ENCODE data around the gene REG3A. TPM values are rescaled to one million over a fixed set of nuclear protein-coding genes. Genes with fewer than 3 reads are reported as not detected.

The REG3A gene
- not detected in 2 replicates for total RNA-seq (2014; rRNA removed; shearing (Covaris generic))
- total RNA-seq (2022) = not detected in 2 replicates
- Bru-seq, nascent RNA = not detected
- BruChase-seq, experiment 1, labeled RNA remaining after a 6-hour chase = not detected
- not detected for BruChase-seq, experiment 2, labeled RNA remaining after a 2-hour chase
- long read RNA-seq = 0 reads

DNA sequence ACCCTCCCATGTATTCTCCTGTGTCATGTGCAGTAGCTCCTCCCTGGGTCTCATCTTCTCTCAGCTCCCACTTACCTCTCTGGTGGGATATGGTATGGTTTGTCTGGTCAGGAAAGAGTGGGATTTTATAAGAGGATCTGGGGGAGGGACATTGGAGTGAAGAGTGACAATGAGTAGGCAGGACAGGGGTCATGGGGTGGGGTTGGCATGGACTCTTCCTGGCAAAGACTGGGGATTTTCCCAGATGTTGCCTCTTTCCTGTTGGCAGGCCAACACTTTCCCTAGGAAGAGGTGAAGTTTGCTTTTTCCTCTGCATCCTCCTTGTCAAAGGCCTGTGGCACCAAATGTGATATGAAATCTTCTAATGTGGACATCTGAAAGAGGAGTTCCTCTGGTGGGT is at the start of gene REG3A:
Gene REG3A (minus strand): TSS at position 101 of the 400 bp plus-strand sequence. CDS start 348 bp downstream, outside the sequence.
- no peaks in the 10 kb centered on the region for H3K79me2 ChIP-seq (ENCODE audit: insufficient read depth, low read depth, low read length)
- CTCF ChIA-PET (ENCODE audit: unreplicated experiment) = no interaction called here
- no peak within 1 kb of the TSS for H3K27ac ChIP-seq (ENCODE audit: low read depth, low read length, poor library complexity, severe bottlenecking)
- H3K9me2 ChIP-seq (ENCODE audit: insufficient read depth, low read length) = no peaks in the 10 kb centered on the region; the same call in 1 of the 2 replicates
- intact Hi-C loops (cut with micrococcal nuclease; ENCODE audit: unreplicated experiment) = no loop called here
- H3K4me1 ChIP-seq (ENCODE audit: insufficient read depth, low read length, poor library complexity, severe bottlenecking) = no peaks in the 10 kb centered on the region
- H4K20me1 ChIP-seq (ENCODE audit: insufficient read depth, low read length) = no peaks in the 10 kb centered on the region
- TF ChIP-seq CTCF (conservative IDR thresholded peaks at IDR 0.05; ENCODE audit: low read length) (no peak), EZH2phosphoT487 (IDR thresholded peaks at IDR 0.05; ENCODE audit: borderline replicate concordance, low read depth, low read length) (no peak)
- no peak for DNase-seq (ENCODE audit: low spot score)
- no peaks in the 10 kb centered on the region for H3K36me3 ChIP-seq (ENCODE audit: insufficient read depth, low read length)
- H2AFZ ChIP-seq (ENCODE audit: low read length) = no peak within 1 kb of the TSS
- POLR2A ChIA-PET = no interaction called here
- H3K4me2 ChIP-seq (ENCODE audit: low read length) = no peak within 1 kb of the TSS
- no TSS peak for BruUV-seq (replicated peaks)
- H3K4me3 ChIP-seq (ENCODE audit: low read depth, low read length, poor library complexity, severe bottlenecking) = no peak within 1 kb of the TSS
- H3K9me3 ChIP-seq (ENCODE audit: low read length) = no peaks in the 10 kb centered on the region

DNA sequence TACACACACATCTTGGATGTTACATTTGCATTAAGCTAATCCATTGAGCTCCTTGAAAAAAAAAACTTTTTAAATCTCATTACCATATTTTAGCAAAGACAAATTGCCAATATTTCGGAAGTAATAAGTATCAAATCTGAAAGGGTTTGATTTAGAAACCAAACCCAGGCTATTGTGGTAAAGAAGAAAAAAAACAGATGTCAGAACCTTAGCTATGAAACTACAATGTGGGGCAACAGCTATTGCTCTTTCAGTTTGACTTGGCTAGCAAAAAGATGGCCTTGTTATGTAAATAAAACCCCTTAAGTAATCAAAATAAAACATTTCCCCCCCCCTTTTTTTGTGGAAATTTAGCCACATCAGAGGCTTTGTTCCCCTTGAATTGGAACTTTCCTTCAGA is 41.2 kb upstream of the REG3A start:
- DNase-seq (ENCODE audit: low spot score) = no peak
- Histone ChIP-seq H3K27ac (ENCODE audit: low read depth, low read length, poor library complexity, severe bottlenecking) (no peak overlapping the region), H3K4me1 (ENCODE audit: insufficient read depth, low read length, poor library complexity, severe bottlenecking) (no peaks in the 10 kb centered on the region), H3K4me3 (ENCODE audit: low read depth, low read length, poor library complexity, severe bottlenecking) (no peak overlapping the region), H4K20me1 (ENCODE audit: insufficient read depth, low read length) (no peaks in the 10 kb centered on the region), H3K4me2 (ENCODE audit: low read length) (no peak overlapping the region), H3K9me2 (ENCODE audit: insufficient read depth, low read length) (no peaks in the 10 kb centered on the region), H3K79me2 (ENCODE audit: insufficient read depth, low read depth, low read length) (no peaks in the 10 kb centered on the region), H3K36me3 (ENCODE audit: insufficient read depth, low read length) (no peaks in the 10 kb centered on the region), H3K9me3 (ENCODE audit: low read length) (no peaks in the 10 kb centered on the region), H2AFZ (ENCODE audit: low read length) (no peak overlapping the region)
- TF ChIP-seq CTCF (conservative IDR thresholded peaks at IDR 0.05; ENCODE audit: low read length) = no peak
- intact Hi-C loops (cut with micrococcal nuclease; ENCODE audit: unreplicated experiment) = no loop called here
- BruUV-seq (replicated peaks) = no TSS peak
- ChIA-PET CTCF (ENCODE audit: unreplicated experiment) (no interaction called here), POLR2A (interaction anchor here (0.6 to 0.7 kb wide), 3 partner anchors 9 to 657 kb away, joined by 3 to 5 read pairs (median 4); no protein-coding TSS in a partner anchor)

DNA sequence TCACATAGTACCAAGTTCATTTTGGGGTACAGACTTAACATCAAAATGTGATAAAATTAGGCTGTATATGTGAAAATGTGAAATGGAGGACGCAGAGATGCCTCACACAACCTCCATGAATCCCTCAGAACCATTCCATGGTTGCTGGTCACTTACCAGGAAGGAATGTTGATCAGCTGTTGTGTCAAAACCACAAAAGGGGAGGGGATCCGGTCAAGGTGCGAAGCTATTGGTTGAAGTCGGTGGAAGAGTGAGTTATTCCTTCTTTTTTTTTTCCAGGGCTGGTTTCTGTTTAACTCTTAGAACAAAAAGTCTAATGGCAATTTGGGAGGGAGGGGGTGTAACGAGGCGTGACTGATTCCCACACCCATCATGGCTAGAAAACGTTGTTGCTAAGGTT is 32.3 kb upstream of the REG3A start:
- Histone ChIP-seq H3K4me2 (ENCODE audit: low read length) (no peak overlapping the region), H3K36me3 (ENCODE audit: insufficient read depth, low read length) (no peaks in the 10 kb centered on the region), H2AFZ (ENCODE audit: low read length) (no peak overlapping the region), H3K27ac (ENCODE audit: low read depth, low read length, poor library complexity, severe bottlenecking) (no peak overlapping the region), H3K9me3 (ENCODE audit: low read length) (no peaks in the 10 kb centered on the region), H3K79me2 (ENCODE audit: insufficient read depth, low read depth, low read length) (no peaks in the 10 kb centered on the region), H3K9me2 (ENCODE audit: insufficient read depth, low read length) (no peaks in the 10 kb centered on the region), H4K20me1 (ENCODE audit: insufficient read depth, low read length) (no peaks in the 10 kb centered on the region), H3K4me1 (ENCODE audit: insufficient read depth, low read length, poor library complexity, severe bottlenecking) (no peaks in the 10 kb centered on the region), H3K4me3 (ENCODE audit: low read depth, low read length, poor library complexity, severe bottlenecking) (no peak overlapping the region)
- intact Hi-C loops (cut with micrococcal nuclease; ENCODE audit: unreplicated experiment) = no loop called here
- TF ChIP-seq CTCF (conservative IDR thresholded peaks at IDR 0.05; ENCODE audit: low read length) (no peak), EZH2phosphoT487 (IDR thresholded peaks at IDR 0.05; ENCODE audit: borderline replicate concordance, low read depth, low read length) (no peak)
- DNase-seq (ENCODE audit: low spot score) = no peak
- ChIA-PET POLR2A (interaction anchor here (1.2 kb wide), 1 partner anchor 16 kb away, joined by 5 read pairs; no protein-coding TSS in a partner anchor), CTCF (ENCODE audit: unreplicated experiment) (no interaction called here)
- BruUV-seq (replicated peaks) = no TSS peak
